Measurements from ENCODE around the gene GRIP1.

Gene GRIP1

GRCh38 chr12:66446276-66446675 lies 232.6 kb downstream of the GRIP1 start:
- DNase-seq (ENCODE audit: low read depth): no peak

- DNase-seq (ENCODE audit: low read depth): no peak
Measured at GRCh38 chr12:66441905-66442559, 236.8 kb downstream of the GRIP1 start.

GRCh38 chr12:66438601-66439000 lies 240.3 kb downstream of the GRIP1 start:
- no peak for DNase-seq (ENCODE audit: low read depth)

GRCh38 chr12:66430106-66430505 lies 248.8 kb downstream of the GRIP1 start:
- no peak for DNase-seq (ENCODE audit: low read depth)

GRCh38 chr12:66428870-66429269 lies 250.0 kb downstream of the GRIP1 start:
- no peak for DNase-seq (ENCODE audit: low read depth)

- no peak for DNase-seq (ENCODE audit: low read depth)
Measured at GRCh38 chr12:66428261-66428660, 250.6 kb downstream of the GRIP1 start.

GRCh38 chr12:66426696-66427095 lies 252.2 kb downstream of the GRIP1 start:
- no peak for DNase-seq (ENCODE audit: low read depth)

GRCh38 chr12:66423266-66423665 lies 255.6 kb downstream of the GRIP1 start:
- DNase-seq (ENCODE audit: low read depth): no peak

- DNase-seq (ENCODE audit: low read depth): no peak
Measured at GRCh38 chr12:66418908-66419307, 260.0 kb downstream of the GRIP1 start.

- DNase-seq (ENCODE audit: low read depth): no peak
Measured at GRCh38 chr12:66417217-66417616, 261.7 kb downstream of the GRIP1 start.

- peak; percentile 14 for DNase-seq (ENCODE audit: low read depth)
Measured at GRCh38 chr12:66409195-66409871, 269.5 kb downstream of the GRIP1 start.

GRCh38 chr12:66405395-66405794 lies 273.5 kb downstream of the GRIP1 start:
- DNase-seq (ENCODE audit: low read depth): no peak

- DNase-seq (ENCODE audit: low read depth): no peak
Measured at GRCh38 chr12:66403746-66404145, 275.1 kb downstream of the GRIP1 start.

- DNase-seq (ENCODE audit: low read depth): no peak
Measured at GRCh38 chr12:66399911-66400306, 279.0 kb downstream of the GRIP1 start.

GRCh38 chr12:66398931-66399910 lies 279.7 kb downstream of the GRIP1 start:
- DNase-seq (ENCODE audit: low read depth): no peak

- no peak for DNase-seq (ENCODE audit: low read depth)
Measured at GRCh38 chr12:66397574-66398290, 281.1 kb downstream of the GRIP1 start.

- no peak for DNase-seq (ENCODE audit: low read depth)
Measured at GRCh38 chr12:66393890-66394289, 285.0 kb downstream of the GRIP1 start.

- DNase-seq (ENCODE audit: low read depth): no peak
Measured at GRCh38 chr12:66392266-66392915, 286.5 kb downstream of the GRIP1 start.

- no peak for DNase-seq (ENCODE audit: low read depth)
Measured at GRCh38 chr12:66388517-66388916, 290.4 kb downstream of the GRIP1 start.

- no peak for DNase-seq (ENCODE audit: low read depth)
Measured at GRCh38 chr12:66387117-66387516, 291.8 kb downstream of the GRIP1 start.

- no peak for DNase-seq (ENCODE audit: low read depth)
Measured at GRCh38 chr12:66380769-66381535, 297.9 kb downstream of the GRIP1 start.
